DOHH2 (cell line): ENCODE data around the gene EIF3I.

Experiments used
- H3F3A ChIP-seq: fragments of 200-600 bp; sonication (generic), shearing (Covaris generic); 2 replicates; pipeline ENCODE4 v1.6.0; 2016; ENCODE audit warnings: antibody characterized with exemption, mild to moderate bottlenecking; ENCODE audit not compliant: control insufficient read depth, insufficient read depth
- H3K27ac ChIP-seq: fragments of 200-600 bp; sonication (generic); 2 replicates; pipeline ENCODE4 v1.5.1; 2014; ENCODE audit warnings: low read depth, mild to moderate bottlenecking, low read length, moderate library complexity
- H3K27me3 ChIP-seq: fragments of 200-600 bp; sonication (generic); 2 replicates; pipeline ENCODE4 v1.6.1; 2014; ENCODE audit warnings: mild to moderate bottlenecking, low read length, mixed read lengths; ENCODE audit not compliant: control insufficient read depth
- H3K36me3 ChIP-seq: fragments of 200-600 bp; sonication (generic); 2 replicates; pipeline ENCODE4 v1.6.1; 2014; ENCODE audit warnings: mild to moderate bottlenecking, low read length, moderate library complexity, mixed read lengths; ENCODE audit not compliant: control insufficient read depth
- H3K4me1 ChIP-seq: fragments of 200-600 bp; sonication (generic); 2 replicates; pipeline ENCODE4 v1.6.1; 2014; ENCODE audit warnings: mild to moderate bottlenecking, low read length, mixed read lengths; ENCODE audit not compliant: control insufficient read depth
- H3K4me2 ChIP-seq: fragments of 200-600 bp; sonication (generic); 2 replicates; pipeline ENCODE4 v1.6.0; 2014; ENCODE audit warnings: mild to moderate bottlenecking, low read length, moderate library complexity
- H3K4me3 ChIP-seq: fragments of 200-600 bp; sonication (generic); 2 replicates; pipeline ENCODE4 v1.5.1; 2014; ENCODE audit warnings: mild to moderate bottlenecking, low read length, mixed read lengths
- H3K79me2 ChIP-seq: fragments of 200-600 bp; sonication (generic); 2 replicates; pipeline ENCODE4 v1.6.1; 2014; ENCODE audit warnings: mild to moderate bottlenecking, low read length, mixed read lengths; ENCODE audit not compliant: control insufficient read depth
- H3K9me2 ChIP-seq: fragments of 200-600 bp; sonication (generic); replicated peaks from 2 replicates; pipeline ENCODE4 v1.6.1; 2014; ENCODE audit warnings: mild to moderate bottlenecking, low read length, mixed read lengths; ENCODE audit not compliant: control insufficient read depth
- H3K9me3 ChIP-seq: fragments of 200-600 bp; sonication (generic); 2 replicates; pipeline ENCODE4 v1.6.1; 2014; ENCODE audit warnings: antibody characterized with exemption, low read length, mixed read lengths; ENCODE audit not compliant: control insufficient read depth, insufficient read depth
- H4K20me1 ChIP-seq: fragments of 200-600 bp; sonication (generic); 2 replicates; pipeline ENCODE4 v1.6.0; 2014; ENCODE audit warnings: low read depth, mild to moderate bottlenecking, antibody characterized with exemption, low read length, moderate library complexity; ENCODE audit not compliant: control insufficient read depth, insufficient read depth
- EZH2phosphoT487 ChIP-seq: fragments of 200-600 bp; sonication (generic); IDR thresholded peaks from 2 replicates; pipeline ENCODE4 v1.6.1; 2017; ENCODE audit warnings: borderline replicate concordance, mild to moderate bottlenecking, antibody characterized with exemption, low read length, moderate library complexity, mixed read lengths
- TF ChIP-seq, protein P1 (sequence below): fragments of 200-600 bp; sonication (generic); IDR thresholded peaks from one replicate; pipeline ENCODE4 v1.5.1; 2014; ENCODE audit warnings: antibody characterized with exemption, mild to moderate bottlenecking, low read depth, low read length; ENCODE audit not compliant: poor library complexity, severe bottlenecking

The EIF3I gene

GRCh38 chr1:32220746-32221580, 1.2 kb upstream of the EIF3I start:
- Histone ChIP-seq H3K4me2 (peak overlapping the region; percentile 76), H3K9me2 (no peaks in the 10 kb centered on the region), H3F3A (0 out of 2 replicates have a peak, but pooled peaks cover 2% of the 10 kb centered on the region), H3K79me2 (peaks cover 39% of the 10 kb centered on the region), H3K9me3 (no peaks in the 10 kb centered on the region), H3K4me3 (peak overlapping the region; percentile 99), H3K36me3 (peaks cover 38% of the 10 kb centered on the region), H4K20me1 (no peaks in the 10 kb centered on the region), H3K27ac (no peak overlapping the region), H3K4me1 (peaks cover 31% of the 10 kb centered on the region), H3K27me3 (no peaks in the 10 kb centered on the region)
- TF ChIP-seq, protein P1, sequence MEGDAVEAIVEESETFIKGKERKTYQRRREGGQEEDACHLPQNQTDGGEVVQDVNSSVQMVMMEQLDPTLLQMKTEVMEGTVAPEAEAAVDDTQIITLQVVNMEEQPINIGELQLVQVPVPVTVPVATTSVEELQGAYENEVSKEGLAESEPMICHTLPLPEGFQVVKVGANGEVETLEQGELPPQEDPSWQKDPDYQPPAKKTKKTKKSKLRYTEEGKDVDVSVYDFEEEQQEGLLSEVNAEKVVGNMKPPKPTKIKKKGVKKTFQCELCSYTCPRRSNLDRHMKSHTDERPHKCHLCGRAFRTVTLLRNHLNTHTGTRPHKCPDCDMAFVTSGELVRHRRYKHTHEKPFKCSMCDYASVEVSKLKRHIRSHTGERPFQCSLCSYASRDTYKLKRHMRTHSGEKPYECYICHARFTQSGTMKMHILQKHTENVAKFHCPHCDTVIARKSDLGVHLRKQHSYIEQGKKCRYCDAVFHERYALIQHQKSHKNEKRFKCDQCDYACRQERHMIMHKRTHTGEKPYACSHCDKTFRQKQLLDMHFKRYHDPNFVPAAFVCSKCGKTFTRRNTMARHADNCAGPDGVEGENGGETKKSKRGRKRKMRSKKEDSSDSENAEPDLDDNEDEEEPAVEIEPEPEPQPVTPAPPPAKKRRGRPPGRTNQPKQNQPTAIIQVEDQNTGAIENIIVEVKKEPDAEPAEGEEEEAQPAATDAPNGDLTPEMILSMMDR = no peak
- no peak for TF ChIP-seq EZH2phosphoT487

GRCh38 chr1:32221581-32221979, 627 bp upstream of the EIF3I start:
- TF ChIP-seq, protein P1 = no peak
- no peak for TF ChIP-seq EZH2phosphoT487
- Histone ChIP-seq H3K4me1 (peaks cover 30% of the 10 kb centered on the region), H3K9me3 (no peaks in the 10 kb centered on the region), H3F3A (0 out of 2 replicates have a peak, but pooled peaks cover 2% of the 10 kb centered on the region), H3K27me3 (no peaks in the 10 kb centered on the region), H3K4me2 (peak overlapping the region; percentile 76), H3K79me2 (peaks cover 42% of the 10 kb centered on the region), H3K27ac (0 out of 2 replicates have a peak overlapping the region, but pooled peaks have one; percentile 46), H4K20me1 (no peaks in the 10 kb centered on the region), H3K4me3 (peak overlapping the region; percentile 99), H3K36me3 (peaks cover 39% of the 10 kb centered on the region), H3K9me2 (no peaks in the 10 kb centered on the region)

DNA sequence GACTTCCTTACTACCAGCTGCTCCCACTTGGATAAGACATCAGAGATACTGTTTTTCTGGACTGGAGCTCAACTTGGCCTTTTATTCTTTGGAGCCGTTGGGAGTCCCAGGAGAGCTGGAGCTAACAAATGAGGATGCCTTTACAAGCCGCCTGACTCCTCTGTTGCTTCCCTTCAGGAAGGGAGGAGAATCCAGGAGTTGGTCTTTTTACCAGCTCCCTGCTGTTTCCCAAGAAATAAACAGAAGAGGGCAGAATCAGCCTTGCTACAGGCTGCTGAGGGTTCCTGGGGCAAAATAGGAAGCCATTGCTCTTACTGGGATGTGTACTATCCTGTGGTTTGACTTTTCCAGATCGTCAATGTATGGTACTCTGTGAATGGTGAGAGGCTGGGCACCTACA, 1.5 kb downstream of the EIF3I start:
- 0 out of 2 replicates have a peak, but pooled peaks cover 2% of the 10 kb centered on the region for H3F3A ChIP-seq
- no peak for TF ChIP-seq EZH2phosphoT487
- TF ChIP-seq, protein P1 = no peak
- H3K79me2 ChIP-seq = peaks cover 42% of the 10 kb centered on the region
- no peaks in the 10 kb centered on the region for H3K9me2 ChIP-seq
- H3K9me3 ChIP-seq = no peaks in the 10 kb centered on the region
- H3K4me2 ChIP-seq = peak overlapping the region; percentile 76
- no peak overlapping the region for H3K27ac ChIP-seq
- H4K20me1 ChIP-seq = no peaks in the 10 kb centered on the region
- H3K36me3 ChIP-seq = peaks cover 53% of the 10 kb centered on the region
- H3K4me1 ChIP-seq = peaks cover 30% of the 10 kb centered on the region
- H3K4me3 ChIP-seq = peak overlapping the region; percentile 99
- no peaks in the 10 kb centered on the region for H3K27me3 ChIP-seq
